ENCODE measurements around the gene KDM5C. TPM values are rescaled to one million over a fixed set of nuclear protein-coding genes. Genes with fewer than 3 reads are reported as not detected.
A peak's percentile ranks its signal among the peaks of the same experiment; 100 is the strongest.

The KDM5C gene
- total RNA-seq, 1 experiment from 2014 or later, result 142 TPM

GRCh38 chrX:53263597-53264094 is 38.6 kb upstream of the KDM5C start:
- H3K27ac ChIP-seq, result peak overlapping the region; percentile 68
- H3K9me3 ChIP-seq (ENCODE audit: insufficient read depth, low read depth), result no peaks in the 10 kb centered on the region
- ChIA-PET POLR2A (ENCODE audit: unreplicated experiment) (interaction anchor here (0.5 to 0.6 kb wide), 2 partner anchors 7 to 1745 kb away, joined by 3 to 5 read pairs; no protein-coding TSS in a partner anchor), CTCF (interaction anchor here (0.5 to 1.1 kb wide), 3 partner anchors 18 to 183 kb away, joined by 3 to 4 read pairs (median 3); partner anchors contain the start of gene IQSEC2)
- peaks cover 11% of the 10 kb centered on the region; the same call in 1 of the 2 replicates for H3F3A ChIP-seq (ENCODE audit: insufficient read depth, low read depth)
- H3K27me3 ChIP-seq (ENCODE audit: insufficient read depth, low read depth), result no peaks in the 10 kb centered on the region
- H3K4me3 ChIP-seq, result no peak overlapping the region
- peaks cover 40% of the 10 kb centered on the region for H3K4me1 ChIP-seq (replicated peaks; ENCODE audit: insufficient read depth)
- no peaks in the 10 kb centered on the region for H3K79me2 ChIP-seq (ENCODE audit: low read depth)
- H3K4me2 ChIP-seq, result peak overlapping the region; percentile 40; the same call in 1 of the 2 replicates
- H3K36me3 ChIP-seq (ENCODE audit: low read depth), result no peaks in the 10 kb centered on the region
- no TSS peak for BruUV-seq (replicated peaks)
- H4K20me1 ChIP-seq (ENCODE audit: insufficient read depth), result no peaks in the 10 kb centered on the region
- peak; percentile 70 to 81 for DNase-seq
- TF ChIP-seq EZH2 (IDR thresholded peaks at IDR 0.05; ENCODE audit: low read depth), result no peak
- TF ChIP-seq CTCF (conservative IDR thresholded peaks at IDR 0.05), result no peak
- H3K9me2 ChIP-seq (ENCODE audit: insufficient read depth), result no peaks in the 10 kb centered on the region
- no peak overlapping the region for H2AFZ ChIP-seq
- intact Hi-C loops (cut with micrococcal nuclease; ENCODE audit: unreplicated experiment), result loop anchor here (1.0 kb wide), 1 partner anchor 18 kb away; the partner anchor contains the start of gene IQSEC2

- peak; percentile 63 to 81 for DNase-seq
- H3K79me2 ChIP-seq (ENCODE audit: low read depth), result no peaks in the 10 kb centered on the region
- intact Hi-C loops (cut with micrococcal nuclease; ENCODE audit: unreplicated experiment), result loop anchor here (1.0 kb wide), 1 partner anchor 18 kb away; the partner anchor contains the start of gene IQSEC2
- H3K4me3 ChIP-seq, result no peak overlapping the region
- H3K9me2 ChIP-seq (ENCODE audit: insufficient read depth), result no peaks in the 10 kb centered on the region
- POLR2A ChIA-PET (ENCODE audit: unreplicated experiment), result interaction anchor here (0.5 to 0.6 kb wide), 5 partner anchors 8 to 1745 kb away, joined by 3 to 16 read pairs (median 3); no protein-coding TSS in a partner anchor
- H3K27me3 ChIP-seq (ENCODE audit: insufficient read depth, low read depth), result no peaks in the 10 kb centered on the region
- no peaks in the 10 kb centered on the region for H4K20me1 ChIP-seq (ENCODE audit: insufficient read depth)
- BruUV-seq (replicated peaks), result no TSS peak
- CTCF ChIA-PET, result interaction anchor here (0.5 to 1.1 kb wide), 3 partner anchors 19 to 183 kb away, joined by 3 to 4 read pairs (median 3); partner anchors contain the start of gene IQSEC2
- peaks cover 11% of the 10 kb centered on the region; the same call in 1 of the 2 replicates for H3F3A ChIP-seq (ENCODE audit: insufficient read depth, low read depth)
- TF ChIP-seq EZH2 (IDR thresholded peaks at IDR 0.05; ENCODE audit: low read depth) (no peak), CTCF (conservative IDR thresholded peaks at IDR 0.05) (no peak)
- peak overlapping the region; percentile 40; the same call in 1 of the 2 replicates for H3K4me2 ChIP-seq
- H3K27ac ChIP-seq, result peak overlapping the region; percentile 68
- no peaks in the 10 kb centered on the region for H3K9me3 ChIP-seq (ENCODE audit: insufficient read depth, low read depth)
- H3K36me3 ChIP-seq (ENCODE audit: low read depth), result no peaks in the 10 kb centered on the region
- H2AFZ ChIP-seq, result no peak overlapping the region
- H3K4me1 ChIP-seq (replicated peaks; ENCODE audit: insufficient read depth), result peaks cover 40% of the 10 kb centered on the region
Observed at GRCh38 chrX:53262918-53263394, 37.9 kb upstream of the KDM5C start.

DNA sequence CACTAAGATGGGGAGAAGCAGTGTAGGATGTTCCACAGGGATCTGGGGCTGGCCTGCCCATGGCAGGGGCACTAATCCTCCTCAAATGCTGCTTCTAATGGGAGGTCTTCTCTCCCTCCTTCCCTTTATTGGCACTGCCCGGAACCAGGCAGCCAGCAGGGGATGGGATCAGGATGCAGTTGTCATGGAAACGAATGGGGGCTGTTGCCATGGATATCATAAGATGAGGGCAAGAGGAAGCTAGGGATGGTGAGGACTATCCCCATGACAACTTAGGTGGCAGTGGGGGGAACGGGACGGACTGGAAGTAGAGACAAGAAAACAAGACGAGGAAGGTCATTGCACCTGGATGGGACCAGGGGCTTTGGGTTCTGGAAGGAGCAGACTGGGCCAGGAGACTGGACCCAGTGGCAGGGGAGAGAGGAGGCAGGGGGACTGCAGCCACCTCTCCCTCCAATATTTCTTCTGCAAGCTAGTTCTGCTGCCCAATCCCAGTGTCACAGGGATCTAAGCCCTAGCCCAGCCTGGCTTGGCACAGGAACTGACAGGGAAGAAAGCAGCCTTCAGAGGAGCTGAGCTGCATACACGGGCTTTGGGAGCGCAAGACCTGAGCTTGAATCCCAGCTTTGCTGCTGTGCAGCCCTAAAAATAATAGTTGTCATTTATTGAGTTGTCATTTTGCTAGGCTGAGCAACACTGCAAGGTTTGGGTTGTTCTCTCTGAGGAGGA is 37.3 kb upstream of the KDM5C start:
- Histone ChIP-seq H3K36me3 (ENCODE audit: low read depth) (no peaks in the 10 kb centered on the region), H3K4me3 (no peak overlapping the region), H3K27ac (peak overlapping the region; percentile 64), H3K9me3 (ENCODE audit: insufficient read depth, low read depth) (no peaks in the 10 kb centered on the region), H3K9me2 (ENCODE audit: insufficient read depth) (no peaks in the 10 kb centered on the region), H4K20me1 (ENCODE audit: insufficient read depth) (no peaks in the 10 kb centered on the region), H2AFZ (no peak overlapping the region), H3K4me2 (peak overlapping the region; percentile 40; the same call in 1 of the 2 replicates), H3K79me2 (ENCODE audit: low read depth) (no peaks in the 10 kb centered on the region), H3F3A (ENCODE audit: insufficient read depth, low read depth) (peaks cover 11% of the 10 kb centered on the region; the same call in 1 of the 2 replicates), H3K4me1 (replicated peaks; ENCODE audit: insufficient read depth) (peaks cover 34% of the 10 kb centered on the region), H3K27me3 (ENCODE audit: insufficient read depth, low read depth) (no peaks in the 10 kb centered on the region)
- intact Hi-C loops (cut with micrococcal nuclease; ENCODE audit: unreplicated experiment), result no loop called here
- no peak for DNase-seq
- no TSS peak for BruUV-seq (replicated peaks)
- ChIA-PET CTCF (no interaction called here), POLR2A (ENCODE audit: unreplicated experiment) (interaction anchor here (0.5 to 0.6 kb wide), 3 partner anchors 25 to 281 kb away, joined by 3 to 16 read pairs (median 3); no protein-coding TSS in a partner anchor)
- TF ChIP-seq EZH2 (IDR thresholded peaks at IDR 0.05; ENCODE audit: low read depth) (no peak), CTCF (conservative IDR thresholded peaks at IDR 0.05) (no peak)
